GM12878 (cell line): ENCODE data around the gene SMAD4. TPM values are rescaled to one million over a fixed set of nuclear protein-coding genes. Genes with fewer than 3 reads are reported as not detected.

ENCODE experiments used
- ATAC-seq: fragments of 200-7000 bp; cut with Tn5 transposase; 3 replicates; pipeline ENCODE4 v1.9.1; 2020; ENCODE audit warnings: mild to moderate bottlenecking, moderate library complexity
- BruUV-seq: library from RNA; stranded (reverse); fragments of 400-500 nt; replicated peaks from 2 replicates; lab custom pipeline; 2021; lab: Mats Ljungman, UMichigan
- CTCF ChIA-PET: fragments of 300-600 bp; sonication (Branson Sonifier 250); formaldehyde crosslinking; extraction: SDS; loops from one replicate; lab custom pipeline; 2021; ENCODE audit warnings: inconsistent platforms; lab: Yijun Ruan, JAX
- POLR2A ChIA-PET: fragments of 350-600 bp; formaldehyde crosslinking; extraction: SDS; loops from one replicate; lab custom pipeline; 2021; ENCODE audit warnings: inconsistent platforms; lab: Charles Lee
- RAD21 ChIA-PET: fragments of 300-600 bp; sonication (Branson Sonifier 250); formaldehyde crosslinking; loops from one replicate; lab custom pipeline; 2023; ENCODE audit warnings: antibody characterized with exemption; ENCODE audit not compliant: unreplicated experiment; lab: Charles Lee
- SMC1A ChIA-PET: fragments of 300-600 bp; sonication (Branson Sonifier 250); formaldehyde crosslinking; loops from one replicate; lab custom pipeline; 2023; ENCODE audit not compliant: unreplicated experiment, uncharacterized antibody; lab: Charles Lee
- DNase-seq: peaks from one replicate; pipeline ENCODE4 v3.0.0-alpha.2; 2011; ENCODE audit warnings: low read depth, low spot score
- FAIRE-seq: peaks from 3 replicates; lab custom pipeline; 2011; peaks lifted over from hg19 to GRCh38; lab: Jason Lieb, UNC
- H2AFZ ChIP-seq: 2 replicates; pipeline ENCODE4 v1.6.0; 2011; ENCODE audit warnings: low read depth, low read length, control low read depth; ENCODE audit not compliant: control insufficient read depth
- H3K27ac ChIP-seq: 2 replicates; pipeline ENCODE4 v1.5.1; 2011; ENCODE audit warnings: control low read depth; ENCODE audit not compliant: control insufficient read depth, insufficient read depth
- H3K27me3 ChIP-seq, 2 experiments: replicated peaks in 1 of 2; 2 replicates each; pipeline versions ENCODE4 v1.6.0 to v1.6.1; 2011; ENCODE audit warnings: low read length in 1 of 2; ENCODE audit not compliant: control insufficient read depth in 2 of 2, insufficient read depth in 2 of 2
- H3K36me3 ChIP-seq, 2 experiments: 2 replicates each; pipeline ENCODE4 v1.5.1; 2011; ENCODE audit warnings: low read length in 1 of 2; ENCODE audit not compliant: control insufficient read depth in 2 of 2, insufficient read depth in 2 of 2
- H3K4me1 ChIP-seq: 2 replicates; pipeline ENCODE4 v1.6.1; 2011; ENCODE audit warnings: mild to moderate bottlenecking, low read length, moderate library complexity, mixed read lengths; ENCODE audit not compliant: control insufficient read depth, insufficient read depth
- H3K4me2 ChIP-seq: 2 replicates; pipeline ENCODE4 v1.6.0; 2011; ENCODE audit warnings: control low read depth; ENCODE audit not compliant: control insufficient read depth, insufficient read depth
- H3K4me3 ChIP-seq: fragments of 200-600 bp; sonication (generic); 2 replicates; pipeline ENCODE4 v1.5.1; 2016
- H3K79me2 ChIP-seq: 2 replicates; pipeline ENCODE4 v1.6.0; 2011; ENCODE audit warnings: low read length; ENCODE audit not compliant: control insufficient read depth, insufficient read depth
- H3K9ac ChIP-seq: 2 replicates; pipeline ENCODE4 v1.8.0; 2011; ENCODE audit warnings: low read length, control low read depth, mixed read lengths; ENCODE audit not compliant: control insufficient read depth, insufficient read depth
- H3K9me3 ChIP-seq: replicated peaks from 3 replicates; pipeline ENCODE4 v1.5.1; 2011; ENCODE audit warnings: mild to moderate bottlenecking, low read length; ENCODE audit not compliant: control insufficient read depth, insufficient read depth
- H4K20me1 ChIP-seq: 2 replicates; pipeline ENCODE4 v1.6.0; 2011; ENCODE audit not compliant: control insufficient read depth, insufficient read depth
- ATF7 ChIP-seq: fragments of 450-650 bp; IDR thresholded peaks from 2 replicates; pipeline ENCODE4 v1.6.1; 2016; ENCODE audit warnings: low read depth, mild to moderate bottlenecking
- BMI1 ChIP-seq: fragments of 450-650 bp; IDR thresholded peaks from 2 replicates; pipeline ENCODE4 v1.6.1; 2016; ENCODE audit warnings: mild to moderate bottlenecking, moderate library complexity, borderline replicate concordance
- CEBPB ChIP-seq, 2 experiments: fragments of 150-350 bp in 1 of 2; IDR thresholded peaks; 2 replicates each; pipeline ENCODE4 v1.6.1; 2012 to 2014; ENCODE audit warnings: low read depth in 2 of 2, low read length in 2 of 2, borderline replicate concordance in 1 of 2, inconsistent platforms in 1 of 2
- CHD2 ChIP-seq: IDR thresholded peaks from 2 replicates; pipeline ENCODE4 v1.6.1; 2011; ENCODE audit warnings: low read depth, low read length, improper control_type of control experiment, borderline replicate concordance
- CREM ChIP-seq: IDR thresholded peaks from 2 replicates; pipeline ENCODE4 v1.6.1; 2014; ENCODE audit warnings: antibody characterized with exemption, low read depth
- E2F8 ChIP-seq: fragments of 450-650 bp; IDR thresholded peaks from 2 replicates; pipeline ENCODE4 v1.6.1; 2018; ENCODE audit warnings: mild to moderate bottlenecking, low read depth, moderate library complexity; ENCODE audit not compliant: partially characterized antibody
- ESRRA ChIP-seq: IDR thresholded peaks from 2 replicates; pipeline ENCODE4 v1.6.1; 2012; ENCODE audit warnings: mild to moderate bottlenecking, low read length, improper control_type of control experiment
- JUNB ChIP-seq: IDR thresholded peaks from 2 replicates; pipeline ENCODE4 v1.6.1; 2016; ENCODE audit warnings: antibody characterized with exemption, mild to moderate bottlenecking
- MEF2A ChIP-seq: IDR thresholded peaks from 2 replicates; pipeline ENCODE4 v1.6.1; 2011; ENCODE audit warnings: low read depth, mild to moderate bottlenecking, low read length, moderate library complexity; ENCODE audit not compliant: insufficient read depth
- NBN ChIP-seq: fragments of 450-650 bp; IDR thresholded peaks from 2 replicates; pipeline ENCODE4 v1.6.1; 2016
- NR2C2 ChIP-seq: IDR thresholded peaks from 2 replicates; pipeline ENCODE4 v1.6.1; 2011; ENCODE audit warnings: borderline replicate concordance, low read depth; ENCODE audit not compliant: control insufficient read depth, insufficient read length
- PBX3 ChIP-seq: IDR thresholded peaks from 2 replicates; pipeline ENCODE4 v1.6.1; 2011; ENCODE audit warnings: mild to moderate bottlenecking, low read depth, low read length, moderate library complexity; ENCODE audit not compliant: insufficient replicate concordance
- RB1 ChIP-seq: fragments of 450-650 bp; formaldehyde crosslinking; IDR thresholded peaks from 2 replicates; pipeline ENCODE4 v1.6.1; 2017; ENCODE audit warnings: mild to moderate bottlenecking, borderline replicate concordance
- REST ChIP-seq: IDR thresholded peaks from 2 replicates; pipeline ENCODE4 v1.6.1; 2012; ENCODE audit warnings: mild to moderate bottlenecking, low read depth, low read length
- SREBF2 ChIP-seq: IDR thresholded peaks from 2 replicates; pipeline ENCODE4 v1.6.1; 2012; ENCODE audit warnings: mild to moderate bottlenecking, low read length
- STAT1 ChIP-seq: fragments of 450-650 bp; conservative IDR thresholded peaks from 2 replicates; pipeline ENCODE4 v1.6.1; 2014; ENCODE audit warnings: antibody characterized with exemption, mild to moderate bottlenecking
- SUPT20H ChIP-seq: IDR thresholded peaks from 2 replicates; pipeline ENCODE4 v1.6.1; 2011; ENCODE audit warnings: low read depth, mild to moderate bottlenecking, low read length, moderate library complexity, borderline replicate concordance; ENCODE audit not compliant: control insufficient read depth
- TCF12 ChIP-seq: IDR thresholded peaks from 2 replicates; pipeline ENCODE4 v1.6.1; 2011; ENCODE audit warnings: low read depth, mild to moderate bottlenecking, low read length
- WGBS: methylation state at CpG from one replicate; pipeline ENCODE4 v1.1.6; 2016; ENCODE audit warnings: low lambda C conversion rate; ENCODE audit not compliant: insufficient replicate concordance, insufficient coverage; ENCODE audit errors: missing lambda C conversion rate; 5-methylcytosine and 5-hydroxymethylcytosine counted together
- in situ Hi-C: fragments of 300-500 bp; cut with MboI; formaldehyde crosslinking; loops from 9 replicates; pipeline ENCODE4 v1.14.3; 2018; ENCODE audit warnings: mixed read lengths
- intact Hi-C: fragments of 100-400 bp; cut with micrococcal nuclease; formaldehyde crosslinking; loops from one replicate; pipeline ENCODE4 v1.14.2; 2022; ENCODE audit not compliant: unreplicated experiment
- polyA plus RNA-seq, 11 experiments: library from polyadenylated mRNA; depleted of rRNA in 4 of 11; unstranded in 6 of 11; stranded (reverse) in 5 of 11; fragments of >200 nt; fragmentation: Nextera tagmentation in 4 of 11; fragmentation: Illumina TruSeq in 1 of 11; extraction: Ambion mirVana in 4 of 11; extraction: Trizol in 1 of 11; gene quantifications; 1 replicate in 1 of 11; 2 replicates in 10 of 11; pipeline versions ENCODE4 v1.2.1 to v1.2.3, GENCODE V29; 2011 to 2016; ENCODE audit warnings: inconsistent platforms in 2 of 11, missing spikeins in 2 of 11, low read depth in 1 of 11
- total RNA-seq, 4 experiments: library from RNA; depleted of rRNA in 3 of 4; stranded (reverse); fragments of >200 nt in 3 of 4; fragmentation: Illumina TruSeq in 1 of 4; extraction: Trizol in 1 of 4; gene quantifications; 2 replicates each; pipeline versions ENCODE4 v1.2.1 to v1.2.3, GENCODE V29; 2013 to 2021

Gene SMAD4
- total and polyA plus RNA-seq, 10 of the 15 experiments (the other 5 are each of a cell fraction or from before 2014, with no cell fraction given): 9.6 to 99.9 (median 37.5) TPM

- TF ChIP-seq NR2C2 (no peak), SUPT20H (no peak), STAT1 (no peak), JUNB (no peak)
These were observed 93.0 kb downstream of the SMAD4 start (continued) for GRCh38 chr18:51123046-51123395.

- Histone ChIP-seq H3K4me2 (no peak overlapping the region), H4K20me1 (no peaks in the 10 kb centered on the region), H3K27me3 (no peaks in the 10 kb centered on the region), H3K79me2 (no peaks in the 10 kb centered on the region), H2AFZ (no peak overlapping the region), H3K4me3 (no peak overlapping the region), H3K9ac (no peak overlapping the region), H3K9me3 (no peaks in the 10 kb centered on the region), H3K4me1 (no peaks in the 10 kb centered on the region), H3K36me3 (no peaks in the 10 kb centered on the region), H3K27ac (no peak overlapping the region)
- intact Hi-C loops: no loop called here
- ChIA-PET POLR2A (no interaction called here), SMC1A (no interaction called here), CTCF (interaction anchor here (0.6 to 1.9 kb wide), 3 partner anchors 13 to 290 kb away, joined by 3 to 6 read pairs (median 3); no protein-coding TSS in a partner anchor), RAD21 (no interaction called here)
- WGBS: 33% methylated on average over 9 of the region's 10 CpGs
- no TSS peak for BruUV-seq
- DNase-seq (no peak), ATAC-seq (no peak), FAIRE-seq (no peak)
- in situ Hi-C loops: loop anchor here (25.0 kb wide), 3 partner anchors 264 to 1789 kb away; no protein-coding TSS in a partner anchor
- TF ChIP-seq MEF2A (no peak), REST (no peak), PBX3 (no peak), BMI1 (no peak), NBN (no peak), E2F8 (no peak), RB1 (no peak), CEBPB (IDR thresholded peaks at IDR 0.05; ENCODE audit: borderline replicate concordance in 1 of 2, low read depth in 2 of 2, low read length in 2 of 2) (no peak), CREM (no peak), ATF7 (no peak), CHD2 (no peak), TCF12 (no peak), ESRRA (no peak), SREBF2 (no peak)
These were observed 93.5 kb downstream of the SMAD4 start for GRCh38 chr18:51123481-51123880.
